ENCODE measurements around the gene SEPTIN2.
A peak's percentile ranks its signal among the peaks of the same experiment; 100 is the strongest.
"Not testable (repeated sequence)": the region's sequence is repeated elsewhere in the genome, so short reads cannot be mapped to it uniquely, and the experiment has no call there.

SEPTIN2 gene

DNA sequence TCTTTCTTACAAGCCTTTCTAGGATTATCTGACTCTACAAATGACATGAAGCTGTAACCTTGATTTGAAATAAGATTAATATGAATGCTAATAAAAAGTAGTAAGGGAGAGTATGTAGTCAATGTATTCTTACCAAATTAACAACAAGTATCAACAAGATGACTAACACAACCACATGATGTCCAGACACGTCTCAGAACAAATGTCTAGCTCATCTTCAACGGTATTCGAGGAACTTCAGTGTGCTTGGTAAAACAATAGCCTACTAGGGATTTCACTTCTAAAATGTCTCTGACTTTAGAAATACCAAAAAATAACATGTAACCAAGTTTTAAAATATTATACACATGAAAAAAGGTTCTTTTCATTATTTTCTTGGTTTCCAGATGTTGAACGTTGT lies 3.6 kb upstream of the SEPTIN2 start:
- Histone ChIP-seq H3K4me1 (ENCODE audit: control insufficient read depth in 2 of 2, insufficient read depth in 2 of 2, low read length in 2 of 2) (peaks cover 20 to 21% of the 10 kb centered on the region in 2 donors), H3K9ac (ENCODE audit: low read depth in 1 of 2, low read length in 2 of 2) (no peak overlapping the region), H3K27ac (ENCODE audit: low read depth in 2 of 2, low read length in 2 of 2) (no peak overlapping the region), H3K9me3 (ENCODE audit: control insufficient read depth in 2 of 2, low read length in 2 of 2) (no peaks in the 10 kb centered on the region), H3K4me3 (ENCODE audit: low read length in 2 of 2) (no peak overlapping the region), H3K36me3 (ENCODE audit: control insufficient read depth in 2 of 2, insufficient read depth in 2 of 2, low read length in 2 of 2) (peaks cover 0 to 3% of the 10 kb centered on the region in 2 donors), H3K27me3 (ENCODE audit: control insufficient read depth in 2 of 2, insufficient read depth in 2 of 2, low read length in 2 of 2) (no peaks in the 10 kb centered on the region)

DNA sequence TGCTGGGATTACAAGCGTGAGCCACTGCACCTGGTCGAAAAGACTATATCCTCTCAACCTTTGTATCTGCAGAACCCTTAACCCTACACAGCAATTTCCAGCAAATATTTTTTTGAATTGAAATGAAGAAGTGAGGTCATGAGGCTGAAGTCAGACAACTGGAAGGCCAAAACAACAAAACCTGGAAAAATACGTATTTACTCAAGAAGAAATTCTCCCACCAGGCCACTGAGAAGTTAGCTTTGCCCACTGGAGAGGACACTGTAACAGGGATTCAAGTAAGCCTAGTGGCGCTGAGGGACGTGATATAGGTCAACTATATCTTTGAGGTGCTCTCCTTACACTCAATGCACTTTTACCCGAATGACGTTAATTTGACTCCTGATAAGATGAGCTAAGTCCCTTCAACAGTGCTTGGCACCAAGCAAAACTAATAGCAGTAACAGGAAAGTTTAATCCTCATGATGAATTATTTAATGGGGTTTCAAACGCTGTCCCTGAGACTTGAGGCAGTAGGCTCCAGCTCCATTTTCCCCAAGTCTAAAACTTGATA lies 2.1 kb upstream of the SEPTIN2 start:
- Histone ChIP-seq H3K27me3 (ENCODE audit: control insufficient read depth in 2 of 2, insufficient read depth in 2 of 2, low read length in 2 of 2) (no peaks in the 10 kb centered on the region), H3K4me3 (ENCODE audit: low read length in 2 of 2) (no peak overlapping the region), H3K4me1 (ENCODE audit: control insufficient read depth in 2 of 2, insufficient read depth in 2 of 2, low read length in 2 of 2) (peaks cover 32 to 34% of the 10 kb centered on the region in 2 donors), H3K36me3 (ENCODE audit: control insufficient read depth in 2 of 2, insufficient read depth in 2 of 2, low read length in 2 of 2) (peaks cover 0 to 2% of the 10 kb centered on the region in 2 donors), H3K27ac (ENCODE audit: low read depth in 2 of 2, low read length in 2 of 2) (no peak overlapping the region), H3K9me3 (ENCODE audit: control insufficient read depth in 2 of 2, low read length in 2 of 2) (no peaks in the 10 kb centered on the region), H3K9ac (ENCODE audit: low read depth in 1 of 2, low read length in 2 of 2) (no peak overlapping the region)

DNA sequence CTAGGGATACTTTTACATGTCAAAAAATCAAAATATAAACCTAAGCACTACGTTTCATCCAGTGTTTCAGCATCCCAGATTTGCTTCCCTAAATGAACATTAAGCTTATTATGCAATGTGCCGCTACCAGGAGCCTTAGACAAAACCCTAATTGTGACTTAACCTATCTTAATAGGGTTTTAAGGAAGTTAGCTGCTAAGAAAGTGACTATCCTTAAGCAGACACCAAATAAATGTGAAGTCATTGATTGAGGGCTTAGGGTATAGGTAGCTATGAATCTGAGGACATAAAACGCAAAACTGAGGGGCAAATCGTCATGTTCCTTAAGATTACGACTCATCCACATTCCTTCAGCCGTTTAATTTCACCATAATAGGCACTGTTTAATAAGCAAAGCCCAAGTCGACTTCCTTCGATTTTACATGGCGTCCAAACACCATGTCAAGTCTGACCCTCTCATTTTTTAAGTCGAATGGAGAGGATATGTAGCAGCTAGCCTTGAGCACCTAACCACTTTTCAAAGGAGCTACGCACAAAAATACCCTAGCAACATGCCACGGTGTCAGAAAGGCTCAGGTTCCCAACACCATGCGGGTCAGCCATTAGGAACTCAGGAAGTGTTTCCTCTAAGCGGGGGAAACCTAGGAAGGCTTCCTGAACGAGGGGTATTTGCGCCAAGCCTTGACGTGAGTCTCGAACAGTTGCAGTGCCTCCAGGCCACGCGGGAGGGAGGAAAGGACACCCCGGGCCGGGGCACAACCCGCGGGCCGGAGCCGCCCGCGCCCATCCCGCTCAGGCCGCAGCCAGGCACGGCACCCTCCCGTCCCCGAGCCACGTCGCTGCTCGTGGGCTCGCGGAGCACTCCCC lies 1.3 kb upstream of the SEPTIN2 start:
- Histone ChIP-seq H3K27me3 (ENCODE audit: control insufficient read depth in 2 of 2, insufficient read depth in 2 of 2, low read length in 2 of 2) (no peaks in the 10 kb centered on the region), H3K9me3 (ENCODE audit: control insufficient read depth in 2 of 2, low read length in 2 of 2) (no peaks in the 10 kb centered on the region), H3K9ac (ENCODE audit: low read depth in 1 of 2, low read length in 2 of 2) (peak overlapping the region; percentile 97 to 98), H3K36me3 (ENCODE audit: control insufficient read depth in 2 of 2, insufficient read depth in 2 of 2, low read length in 2 of 2) (no peaks in the 10 kb centered on the region), H3K27ac (ENCODE audit: low read depth in 2 of 2, low read length in 2 of 2) (peak overlapping the region; percentile 99 to 100), H3K4me1 (ENCODE audit: control insufficient read depth in 2 of 2, insufficient read depth in 2 of 2, low read length in 2 of 2) (peaks cover 28 to 33% of the 10 kb centered on the region in 2 donors), H3K4me3 (ENCODE audit: low read length in 2 of 2) (peak overlapping the region; percentile 89 to 100)

DNA sequence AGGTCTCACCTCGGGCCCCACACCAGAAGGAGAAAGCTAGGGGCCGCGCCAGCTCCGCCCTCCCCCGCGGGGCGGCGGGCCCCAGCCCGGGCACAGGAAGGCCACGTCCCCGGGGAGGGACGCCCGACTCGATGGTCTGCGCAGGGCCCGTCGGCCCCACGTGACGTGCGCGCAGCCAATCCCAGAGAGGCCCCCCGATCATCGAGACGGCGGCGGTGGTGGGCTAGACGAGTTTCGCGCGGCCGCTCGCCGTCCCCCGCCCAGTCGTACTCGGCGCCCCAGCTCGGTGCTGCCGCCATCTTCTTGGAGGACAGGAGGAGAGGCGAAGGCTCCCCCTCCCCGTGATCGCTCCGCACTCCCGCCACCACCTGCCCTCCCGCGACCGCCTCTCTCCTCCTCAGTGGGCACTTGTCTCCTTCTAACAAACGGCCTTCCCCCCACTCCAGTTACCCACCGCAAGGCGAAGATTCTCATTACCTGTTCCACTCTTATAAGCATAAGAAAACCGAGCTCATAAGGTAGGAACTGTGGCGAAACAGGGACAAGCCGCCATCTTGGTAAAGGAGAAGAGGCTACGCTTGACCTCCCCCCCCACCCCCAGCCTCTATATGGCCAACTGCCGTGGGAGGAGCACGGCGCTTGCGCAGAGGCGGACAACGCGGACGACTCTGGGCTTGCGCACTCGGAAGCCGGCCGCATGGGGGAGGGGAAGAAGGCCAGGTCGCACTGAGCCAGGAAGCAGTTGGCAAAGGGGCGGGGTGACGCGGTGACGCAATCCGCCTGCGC lies 439 bp upstream of the SEPTIN2 start, which contains the start of gene HDLBP:
Gene HDLBP (minus strand): TSS at position 580 of the 786 bp plus-strand sequence. CDS start 48,803 bp downstream, outside the sequence.
- H3K4me1 ChIP-seq (ENCODE audit: control insufficient read depth in 2 of 2, insufficient read depth in 2 of 2, low read length in 2 of 2), result peaks cover 27 to 28% of the 10 kb centered on the region in 2 donors
- H3K27ac ChIP-seq (ENCODE audit: low read depth in 2 of 2, low read length in 2 of 2), result peak within 1 kb of the TSS; percentile 99 to 100
- no peaks in the 10 kb centered on the region for H3K36me3 ChIP-seq (ENCODE audit: control insufficient read depth in 2 of 2, insufficient read depth in 2 of 2, low read length in 2 of 2)
- no peaks in the 10 kb centered on the region for H3K27me3 ChIP-seq (ENCODE audit: control insufficient read depth in 2 of 2, insufficient read depth in 2 of 2, low read length in 2 of 2)
- peak within 1 kb of the TSS; percentile 95 to 100 for H3K4me3 ChIP-seq (ENCODE audit: low read length in 2 of 2)
- H3K9ac ChIP-seq (ENCODE audit: low read depth in 1 of 2, low read length in 2 of 2), result peak within 1 kb of the TSS; percentile 97 to 98
- H3K9me3 ChIP-seq (ENCODE audit: control insufficient read depth in 2 of 2, low read length in 2 of 2), result no peaks in the 10 kb centered on the region

DNA sequence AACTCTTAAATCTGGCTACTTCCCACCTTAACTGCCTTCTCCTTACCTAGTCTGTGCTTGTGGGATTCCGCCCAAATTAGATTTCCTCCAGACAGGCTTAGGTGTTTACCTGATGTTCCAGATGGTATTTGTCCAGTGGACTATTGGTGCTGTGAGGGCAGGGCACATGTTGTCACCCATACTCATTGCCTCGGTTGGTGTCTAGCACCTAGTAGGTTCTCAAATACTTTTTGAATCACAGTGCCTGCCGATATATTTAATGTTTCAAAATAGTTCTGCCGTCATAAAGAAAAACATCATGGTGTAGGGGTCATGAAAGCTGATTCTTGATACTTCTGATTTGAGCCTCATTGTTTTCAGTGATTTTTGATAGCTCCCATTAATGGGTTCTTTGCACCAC lies 1.1 kb downstream of the SEPTIN2 start:
- peaks cover 27 to 30% of the 10 kb centered on the region in 2 donors for H3K4me1 ChIP-seq (ENCODE audit: control insufficient read depth in 2 of 2, insufficient read depth in 2 of 2, low read length in 2 of 2)

DNA sequence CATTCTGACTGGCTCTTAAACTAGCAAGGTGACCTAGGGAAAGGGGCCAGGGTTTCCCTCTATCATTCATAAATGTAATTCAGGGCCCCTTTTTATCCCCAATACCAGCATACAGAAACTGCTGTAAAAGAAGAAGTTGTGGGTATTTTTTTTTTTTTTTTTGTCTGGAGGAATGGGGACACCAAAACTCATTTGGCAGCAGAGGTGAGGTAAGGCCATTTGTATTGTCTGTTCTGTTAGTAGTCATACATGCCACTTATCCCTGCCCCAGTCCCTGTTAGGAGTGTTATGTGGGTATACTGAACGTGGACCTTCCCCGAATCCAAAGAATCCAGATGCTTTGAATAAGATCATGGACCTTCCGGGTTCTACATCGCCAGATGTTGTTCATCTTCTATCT lies 1.7 kb downstream of the SEPTIN2 start:
- H3K9ac ChIP-seq (ENCODE audit: low read depth in 1 of 2, low read length in 2 of 2), result peak overlapping the region; percentile 24 to 90
- peak overlapping the region in 1 of 2 donors; percentile 93 for H3K27ac ChIP-seq (ENCODE audit: low read depth in 2 of 2, low read length in 2 of 2)
- peaks cover 27 to 30% of the 10 kb centered on the region in 2 donors for H3K4me1 ChIP-seq (ENCODE audit: control insufficient read depth in 2 of 2, insufficient read depth in 2 of 2, low read length in 2 of 2)

More for the DNA sequence above, 1.1 kb downstream of the SEPTIN2 start:
- no peaks in the 10 kb centered on the region for H3K36me3 ChIP-seq (ENCODE audit: control insufficient read depth in 2 of 2, insufficient read depth in 2 of 2, low read length in 2 of 2)
- no peaks in the 10 kb centered on the region for H3K27me3 ChIP-seq (ENCODE audit: control insufficient read depth in 2 of 2, insufficient read depth in 2 of 2, low read length in 2 of 2)
- H3K4me3 ChIP-seq (ENCODE audit: low read length in 2 of 2), result peak overlapping the region; percentile 84 to 95
- H3K9ac ChIP-seq (ENCODE audit: low read depth in 1 of 2, low read length in 2 of 2), result peak overlapping the region; percentile 90 to 95
- H3K9me3 ChIP-seq (ENCODE audit: control insufficient read depth in 2 of 2, low read length in 2 of 2), result no peaks in the 10 kb centered on the region
- peak overlapping the region; percentile 93 to 97 for H3K27ac ChIP-seq (ENCODE audit: low read depth in 2 of 2, low read length in 2 of 2)

DNA sequence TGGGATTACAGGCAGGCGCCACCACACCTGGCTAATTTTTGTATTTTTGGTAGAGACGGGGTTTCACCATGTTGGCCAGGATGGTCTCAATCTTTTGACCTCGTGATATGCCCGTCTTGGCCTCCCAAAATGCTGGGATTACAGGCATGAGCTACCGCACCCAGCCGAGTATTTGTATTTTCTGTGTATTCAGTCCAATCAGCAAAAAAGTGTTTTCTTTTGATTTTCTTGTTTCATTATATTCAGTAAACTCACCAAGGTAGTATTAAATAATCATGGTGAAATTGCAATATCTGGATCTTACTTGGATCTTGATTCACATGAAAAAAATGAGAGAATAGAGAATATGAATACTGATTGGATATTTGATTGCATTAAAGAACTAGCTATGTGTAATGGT lies 3.1 kb downstream of the SEPTIN2 start:
- H3K27me3 ChIP-seq (ENCODE audit: control insufficient read depth in 2 of 2, insufficient read depth in 2 of 2, low read length in 2 of 2), result not testable (repeated sequence)
- H3K4me1 ChIP-seq (ENCODE audit: control insufficient read depth in 2 of 2, insufficient read depth in 2 of 2, low read length in 2 of 2), result peaks cover 26 to 27% of the 10 kb centered on the region in 2 donors

More for the DNA sequence above, 1.7 kb downstream of the SEPTIN2 start:
- Histone ChIP-seq H3K9me3 (ENCODE audit: control insufficient read depth in 2 of 2, low read length in 2 of 2) (no peaks in the 10 kb centered on the region), H3K4me3 (ENCODE audit: low read length in 2 of 2) (peak overlapping the region; percentile 84 to 95), H3K36me3 (ENCODE audit: control insufficient read depth in 2 of 2, insufficient read depth in 2 of 2, low read length in 2 of 2) (no peaks in the 10 kb centered on the region), H3K27me3 (ENCODE audit: control insufficient read depth in 2 of 2, insufficient read depth in 2 of 2, low read length in 2 of 2) (no peaks in the 10 kb centered on the region)

DNA sequence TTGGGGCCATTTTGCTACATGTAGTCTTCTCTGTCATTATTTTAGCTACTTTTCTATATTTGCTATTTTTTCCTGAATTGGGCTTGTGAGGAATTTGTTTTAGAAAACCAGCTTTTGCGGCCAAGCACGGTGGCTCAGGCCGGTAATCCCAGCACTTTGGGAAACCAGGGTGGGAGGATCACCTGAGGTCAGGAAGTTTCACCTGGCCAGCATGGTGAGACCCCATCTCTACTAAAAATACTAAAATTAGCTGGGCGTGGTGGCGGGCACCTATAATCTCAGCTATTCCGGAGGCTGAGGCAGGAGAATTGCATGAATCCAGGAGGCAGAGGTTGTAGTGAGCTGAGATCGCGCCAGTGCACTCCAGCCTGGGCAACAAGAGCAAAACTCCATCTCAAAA lies 4.7 kb downstream of the SEPTIN2 start:
- H3K9ac ChIP-seq (ENCODE audit: low read depth in 1 of 2, low read length in 2 of 2), result peak overlapping the region in 1 of 2 donors; percentile 14
- H3K9me3 ChIP-seq (ENCODE audit: control insufficient read depth in 2 of 2, low read length in 2 of 2), result no peaks in the 10 kb centered on the region

More for the DNA sequence above, 3.1 kb downstream of the SEPTIN2 start:
- H3K9me3 ChIP-seq (ENCODE audit: control insufficient read depth in 2 of 2, low read length in 2 of 2); H3K4me3 ChIP-seq (ENCODE audit: low read length in 2 of 2); H3K27ac ChIP-seq (ENCODE audit: low read depth in 2 of 2, low read length in 2 of 2); H3K36me3 ChIP-seq (ENCODE audit: control insufficient read depth in 2 of 2, insufficient read depth in 2 of 2, low read length in 2 of 2); H3K9ac ChIP-seq (ENCODE audit: low read depth in 1 of 2, low read length in 2 of 2): not testable (repeated sequence)

DNA sequence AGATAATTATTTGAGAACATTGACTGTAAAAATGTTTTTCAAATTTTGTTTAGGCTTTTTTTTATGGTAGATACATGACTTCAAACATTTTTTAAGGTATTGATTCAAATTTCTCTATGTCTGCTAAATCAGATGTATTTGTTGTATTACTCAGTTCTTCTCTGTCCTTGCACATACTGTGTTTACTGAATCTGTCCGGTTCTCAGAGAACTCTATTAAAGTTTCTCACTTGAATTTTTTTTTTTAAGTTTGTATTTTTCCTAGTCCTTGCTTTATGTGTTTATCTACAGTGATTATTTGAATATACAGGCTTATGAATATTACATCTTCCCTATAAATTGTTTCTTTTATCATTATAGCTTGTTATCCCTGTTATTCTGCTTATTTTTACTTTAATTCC lies 5.3 kb downstream of the SEPTIN2 start:
- Histone ChIP-seq H3K9ac (ENCODE audit: low read depth in 1 of 2, low read length in 2 of 2) (no peak overlapping the region), H3K36me3 (ENCODE audit: control insufficient read depth in 2 of 2, insufficient read depth in 2 of 2, low read length in 2 of 2) (peaks cover 5 to 6% of the 10 kb centered on the region in 2 donors), H3K27ac (ENCODE audit: low read depth in 2 of 2, low read length in 2 of 2) (no peak overlapping the region), H3K27me3 (ENCODE audit: control insufficient read depth in 2 of 2, insufficient read depth in 2 of 2, low read length in 2 of 2) (no peaks in the 10 kb centered on the region), H3K4me1 (ENCODE audit: control insufficient read depth in 2 of 2, insufficient read depth in 2 of 2, low read length in 2 of 2) (peaks cover 20 to 21% of the 10 kb centered on the region in 2 donors), H3K4me3 (ENCODE audit: low read length in 2 of 2) (no peak overlapping the region), H3K9me3 (ENCODE audit: control insufficient read depth in 2 of 2, low read length in 2 of 2) (no peaks in the 10 kb centered on the region)

More for the DNA sequence above, 4.7 kb downstream of the SEPTIN2 start:
- peaks cover 3 to 6% of the 10 kb centered on the region in 2 donors for H3K36me3 ChIP-seq (ENCODE audit: control insufficient read depth in 2 of 2, insufficient read depth in 2 of 2, low read length in 2 of 2)
- H3K27me3 ChIP-seq (ENCODE audit: control insufficient read depth in 2 of 2, insufficient read depth in 2 of 2, low read length in 2 of 2), result no peaks in the 10 kb centered on the region
- peaks cover 20 to 21% of the 10 kb centered on the region in 2 donors for H3K4me1 ChIP-seq (ENCODE audit: control insufficient read depth in 2 of 2, insufficient read depth in 2 of 2, low read length in 2 of 2)
- H3K27ac ChIP-seq (ENCODE audit: low read depth in 2 of 2, low read length in 2 of 2), result no peak overlapping the region
- H3K4me3 ChIP-seq (ENCODE audit: low read length in 2 of 2), result no peak overlapping the region
